Karpas-422 (cell line): ENCODE results near the gene TAC3. TPM values are rescaled to one million over a fixed set of nuclear protein-coding genes. Genes with fewer than 3 reads are reported as not detected.
"Not testable (repeated sequence)": the region's sequence is repeated elsewhere in the genome, so short reads cannot be mapped to it uniquely, and the experiment has no call there.

Experiments
- DNase-seq: peaks from one replicate; pipeline ENCODE4 v3.0.0-alpha.2; 2015
- H2AFZ ChIP-seq: fragments of 200-600 bp; sonication (generic); 2 replicates; pipeline ENCODE4 v1.6.1; 2014; ENCODE audit warnings: antibody characterized with exemption, low read length, mixed read lengths
- H3K27ac ChIP-seq: fragments of 200-600 bp; sonication (generic); 2 replicates; pipeline ENCODE4 v1.5.1; 2014; ENCODE audit warnings: mild to moderate bottlenecking, low read length, moderate library complexity
- H3K27me3 ChIP-seq: fragments of 200-600 bp; sonication (generic); 2 replicates; pipeline ENCODE4 v1.6.1; 2014; ENCODE audit warnings: low read length, mixed read lengths
- H3K36me3 ChIP-seq: fragments of 200-600 bp; sonication (generic); 2 replicates; pipeline ENCODE4 v1.6.1; 2014; ENCODE audit warnings: low read length, mixed read lengths; ENCODE audit not compliant: insufficient read depth
- H3K4me1 ChIP-seq: fragments of 200-600 bp; sonication (generic); 2 replicates; pipeline ENCODE4 v1.6.1; 2014; ENCODE audit warnings: mild to moderate bottlenecking, low read length, mixed read lengths
- H3K4me2 ChIP-seq: fragments of 200-600 bp; sonication (generic); 2 replicates; pipeline ENCODE4 v1.6.1; 2014; ENCODE audit warnings: low read length, low read depth, mild to moderate bottlenecking; ENCODE audit not compliant: poor library complexity, severe bottlenecking
- H3K4me3 ChIP-seq: fragments of 200-600 bp; sonication (generic); 2 replicates; pipeline ENCODE4 v1.5.1; 2014; ENCODE audit warnings: mild to moderate bottlenecking, antibody characterized with exemption, low read length, mixed read lengths
- H3K79me2 ChIP-seq: fragments of 200-600 bp; sonication (generic); 2 replicates; pipeline ENCODE4 v1.6.1; 2014; ENCODE audit warnings: mild to moderate bottlenecking, low read length, mixed read lengths
- H3K9ac ChIP-seq: fragments of 200-600 bp; sonication (generic); 2 replicates; pipeline ENCODE4 v1.6.0; 2014; ENCODE audit warnings: low read length
- H3K9me2 ChIP-seq: fragments of 200-600 bp; sonication (generic), shearing (Covaris generic); replicated peaks from 2 replicates; pipeline ENCODE4 v1.6.0; 2014; ENCODE audit warnings: mild to moderate bottlenecking, low read length, moderate library complexity; ENCODE audit not compliant: insufficient read depth
- H3K9me3 ChIP-seq: fragments of 300-700, 200-600 bp; sonication (generic); 2 replicates; pipeline ENCODE4 v1.6.1; 2014; ENCODE audit warnings: low read length, mixed read lengths
- H4K20me1 ChIP-seq: fragments of 200-600 bp; sonication (generic); 2 replicates; pipeline ENCODE4 v1.6.1; 2014; ENCODE audit warnings: mild to moderate bottlenecking, antibody characterized with exemption, low read length, low read depth; ENCODE audit not compliant: insufficient read depth
- total RNA-seq: library from RNA; depleted of rRNA; stranded (reverse); fragments of >200 nt; shearing (Covaris generic); gene quantifications from 2 replicates; pipeline ENCODE4 v1.2.3, GENCODE V29; 2014; ENCODE audit warnings: low replicate concordance

TAC3 gene
- total RNA-seq, 1 experiment from 2014 or later: not detected

DNA sequence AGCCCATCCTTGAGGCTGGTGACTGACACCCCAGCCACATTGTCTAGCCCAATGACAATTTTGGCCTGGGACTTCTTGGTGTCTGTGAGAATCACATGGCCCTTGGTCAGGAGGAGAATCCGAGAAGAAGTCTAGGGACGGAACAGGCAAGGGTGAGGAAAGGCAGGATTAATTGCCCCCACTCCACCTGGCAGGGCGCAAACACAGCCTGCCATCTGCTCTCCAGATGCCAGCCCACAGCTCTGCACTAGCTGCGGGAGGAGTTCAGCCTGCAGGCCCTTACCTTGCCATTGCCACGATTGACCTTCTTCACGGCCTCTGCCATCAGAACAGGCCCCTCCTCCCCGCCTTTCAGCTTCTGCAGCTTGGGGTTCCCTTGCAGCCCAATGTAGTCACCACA lies 13.1 kb upstream of the TAC3 start:
- H3K4me1 ChIP-seq: peaks cover 8% of the 10 kb centered on the region
- H3K36me3 ChIP-seq: no peaks in the 10 kb centered on the region
- no peak overlapping the region for H3K27ac ChIP-seq
- DNase-seq: no peak
- H4K20me1 ChIP-seq: no peaks in the 10 kb centered on the region
- no peaks in the 10 kb centered on the region for H3K27me3 ChIP-seq
- H3K9me2 ChIP-seq: no peaks in the 10 kb centered on the region
- no peak overlapping the region for H3K4me2 ChIP-seq
- H3K4me3 ChIP-seq: no peak overlapping the region
- no peaks in the 10 kb centered on the region for H3K9me3 ChIP-seq
- H2AFZ ChIP-seq: no peak overlapping the region
- H3K79me2 ChIP-seq: no peaks in the 10 kb centered on the region
- no peak overlapping the region for H3K9ac ChIP-seq

DNA sequence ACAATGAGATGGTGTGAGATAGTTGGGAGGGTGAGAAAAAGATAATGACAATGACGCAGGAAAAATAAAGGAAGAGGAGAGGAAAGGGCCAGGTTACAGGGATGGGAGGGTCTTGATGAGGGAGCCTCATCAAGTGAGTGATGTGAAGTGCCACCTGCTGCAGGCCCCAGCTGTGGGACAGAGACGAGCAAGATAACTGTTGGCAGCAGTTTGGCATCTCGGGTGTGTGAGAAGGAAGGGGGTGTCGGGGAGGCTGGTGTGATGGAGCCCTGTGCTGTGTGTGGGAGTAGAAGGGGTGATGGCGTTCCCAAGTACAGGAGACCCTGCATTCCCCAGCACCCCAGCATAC lies 11.4 kb upstream of the TAC3 start:
- H2AFZ ChIP-seq: no peak overlapping the region
- no peaks in the 10 kb centered on the region for H3K27me3 ChIP-seq
- no peaks in the 10 kb centered on the region for H3K36me3 ChIP-seq
- H3K27ac ChIP-seq: no peak overlapping the region
- H3K79me2 ChIP-seq: no peaks in the 10 kb centered on the region
- no peak overlapping the region for H3K4me3 ChIP-seq
- H3K9me3 ChIP-seq: no peaks in the 10 kb centered on the region
- no peak overlapping the region for H3K4me2 ChIP-seq
- no peak for DNase-seq
- H4K20me1 ChIP-seq: no peaks in the 10 kb centered on the region
- no peak overlapping the region for H3K9ac ChIP-seq
- H3K4me1 ChIP-seq: peaks cover 8% of the 10 kb centered on the region
- H3K9me2 ChIP-seq: no peaks in the 10 kb centered on the region

DNA sequence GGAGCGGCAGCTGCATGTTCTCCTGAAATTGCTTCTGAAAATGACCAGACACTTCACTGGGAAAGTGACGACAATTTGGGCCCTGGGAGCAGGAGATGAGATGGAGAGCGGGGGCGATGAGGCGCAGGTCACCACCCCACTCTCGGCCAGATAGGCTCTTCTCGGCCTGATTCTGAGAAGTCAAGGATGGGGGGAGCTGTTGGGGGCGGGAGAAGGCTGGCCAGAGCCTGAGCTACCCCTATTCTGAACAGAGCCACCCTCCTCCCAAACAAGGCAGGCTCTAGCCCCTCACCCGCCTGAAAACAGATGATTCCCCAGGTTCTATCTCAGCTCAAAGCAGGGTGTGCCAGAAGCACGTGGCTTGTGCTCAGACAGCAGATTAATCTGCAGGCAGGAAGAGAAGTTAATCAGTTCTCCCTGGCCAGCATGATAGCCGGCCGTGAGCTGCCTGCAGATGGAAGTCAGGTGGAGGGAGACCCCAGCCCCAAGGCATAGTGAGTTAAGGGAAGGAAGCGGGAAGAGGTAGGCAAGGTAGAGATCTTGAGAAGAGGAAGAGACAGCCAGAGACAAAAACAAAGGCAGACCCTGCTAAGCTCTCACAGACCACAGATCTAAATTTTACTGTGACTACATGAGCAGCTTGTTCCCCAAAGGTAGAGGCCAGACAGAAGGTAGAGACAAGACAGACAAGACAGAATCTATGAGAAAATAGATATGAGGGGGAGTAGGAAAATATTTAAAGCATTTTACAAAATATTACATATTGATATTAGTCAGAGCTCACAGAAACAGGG lies 10.9 kb upstream of the TAC3 start:
- Histone ChIP-seq H4K20me1 (no peaks in the 10 kb centered on the region), H3K9ac (no peak overlapping the region), H3K4me3 (no peak overlapping the region), H3K36me3 (no peaks in the 10 kb centered on the region), H3K27ac (no peak overlapping the region), H3K9me3 (no peaks in the 10 kb centered on the region), H3K4me2 (no peak overlapping the region), H3K9me2 (no peaks in the 10 kb centered on the region), H2AFZ (no peak overlapping the region; the same call in 1 of the 2 replicates), H3K79me2 (no peaks in the 10 kb centered on the region), H3K27me3 (no peaks in the 10 kb centered on the region), H3K4me1 (peaks cover 8% of the 10 kb centered on the region)
- no peak for DNase-seq

DNA sequence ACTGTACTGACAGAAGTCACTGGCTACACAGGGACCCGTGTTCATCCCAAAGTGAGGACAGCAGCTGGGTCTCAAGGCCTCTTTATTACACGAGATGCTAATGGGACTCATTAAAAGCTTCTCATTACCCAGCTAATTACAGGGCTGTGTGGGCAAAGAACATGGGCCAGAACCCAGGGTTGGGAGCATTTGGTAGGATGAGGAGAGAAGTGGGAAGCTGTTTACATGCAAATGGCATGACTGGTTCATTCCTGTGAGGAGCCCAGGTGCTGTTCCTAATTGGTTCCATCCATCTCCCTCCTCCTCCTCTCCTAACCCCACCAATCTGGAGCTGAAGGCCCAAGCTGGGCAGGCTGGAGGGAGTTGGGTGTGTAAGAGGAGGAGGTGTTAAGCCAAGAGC lies 8.9 kb upstream of the TAC3 start:
- no peaks in the 10 kb centered on the region for H3K27me3 ChIP-seq
- H2AFZ ChIP-seq: no peak overlapping the region
- H3K4me2 ChIP-seq: no peak overlapping the region
- H4K20me1 ChIP-seq: no peaks in the 10 kb centered on the region
- no peak overlapping the region for H3K27ac ChIP-seq
- H3K4me3 ChIP-seq: no peak overlapping the region
- no peaks in the 10 kb centered on the region for H3K36me3 ChIP-seq
- H3K9me3 ChIP-seq: no peaks in the 10 kb centered on the region
- H3K9me2 ChIP-seq: no peaks in the 10 kb centered on the region
- no peaks in the 10 kb centered on the region for H3K79me2 ChIP-seq
- no peaks in the 10 kb centered on the region for H3K4me1 ChIP-seq
- H3K9ac ChIP-seq: no peak overlapping the region
- no peak for DNase-seq

DNA sequence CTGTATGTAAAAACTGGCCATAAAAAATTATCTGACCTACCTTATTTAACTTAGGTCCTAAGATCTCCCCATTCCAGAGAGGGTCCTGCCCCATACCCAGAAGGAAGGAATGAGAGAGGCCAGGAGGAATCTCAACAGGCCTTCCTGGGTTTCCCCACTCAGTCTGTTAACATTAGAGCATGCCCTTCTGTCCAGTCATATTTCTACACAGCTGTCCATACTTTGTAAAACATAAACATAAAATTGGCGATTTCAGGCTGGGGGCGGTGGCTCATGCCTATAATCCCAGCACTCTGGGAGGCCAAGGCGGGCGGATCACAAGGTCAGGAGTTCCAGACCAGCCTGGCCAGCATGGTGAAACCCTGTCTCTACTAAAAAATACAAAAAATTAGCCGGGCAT lies 6.0 kb upstream of the TAC3 start:
- not testable (repeated sequence) for DNase-seq, H3K9ac ChIP-seq, H2AFZ ChIP-seq, H3K36me3 ChIP-seq, H3K9me3 ChIP-seq, H3K9me2 ChIP-seq, H3K4me2 ChIP-seq, H4K20me1 ChIP-seq, H3K27me3 ChIP-seq, H3K79me2 ChIP-seq, H3K4me3 ChIP-seq, H3K4me1 ChIP-seq, H3K27ac ChIP-seq

DNA sequence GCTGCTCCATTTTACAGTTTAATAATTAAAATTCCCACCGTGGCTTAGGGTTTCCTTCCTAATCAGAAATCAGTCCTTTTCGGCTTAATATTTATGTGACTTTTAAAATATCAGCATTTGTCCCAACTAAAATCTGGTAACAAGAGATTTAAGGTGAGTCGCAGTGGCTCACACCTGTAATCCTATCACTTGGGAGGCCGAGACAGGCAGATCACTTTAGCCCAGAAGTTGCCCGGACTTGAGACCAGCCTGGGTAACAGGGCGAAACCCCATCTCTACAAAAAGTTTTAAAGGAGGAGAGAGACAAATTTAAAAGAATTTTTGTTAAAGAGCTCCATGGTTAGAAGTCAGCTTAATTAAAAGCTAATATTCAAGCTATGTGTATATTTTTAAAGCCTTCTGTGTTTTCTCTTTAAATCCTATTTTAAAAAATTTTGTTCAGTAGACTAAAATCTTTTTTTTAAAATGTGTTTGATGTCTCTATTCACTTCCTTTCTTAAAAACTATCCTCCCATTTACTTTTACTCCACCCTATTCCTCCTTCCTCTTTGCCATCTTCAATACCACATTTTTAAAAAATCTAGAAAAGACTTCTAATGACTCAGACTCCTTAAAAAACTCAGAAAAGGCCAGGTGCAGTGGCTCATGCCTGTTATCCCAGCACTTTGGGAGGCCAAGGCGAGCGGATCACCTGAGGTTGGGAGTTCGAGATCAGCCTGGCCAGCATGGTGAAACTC lies 3.8 kb upstream of the TAC3 start:
- no peak overlapping the region for H3K27ac ChIP-seq
- no peak overlapping the region for H3K4me2 ChIP-seq
- H3K4me3 ChIP-seq: no peak overlapping the region
- H3K9me2 ChIP-seq: no peaks in the 10 kb centered on the region
- H2AFZ ChIP-seq: no peak overlapping the region
- H3K4me1 ChIP-seq: no peaks in the 10 kb centered on the region
- no peak overlapping the region for H3K9ac ChIP-seq
- H3K36me3 ChIP-seq: no peaks in the 10 kb centered on the region
- H4K20me1 ChIP-seq: no peaks in the 10 kb centered on the region
- no peaks in the 10 kb centered on the region for H3K79me2 ChIP-seq
- no peaks in the 10 kb centered on the region for H3K27me3 ChIP-seq
- no peak for DNase-seq
- H3K9me3 ChIP-seq: no peaks in the 10 kb centered on the region

DNA sequence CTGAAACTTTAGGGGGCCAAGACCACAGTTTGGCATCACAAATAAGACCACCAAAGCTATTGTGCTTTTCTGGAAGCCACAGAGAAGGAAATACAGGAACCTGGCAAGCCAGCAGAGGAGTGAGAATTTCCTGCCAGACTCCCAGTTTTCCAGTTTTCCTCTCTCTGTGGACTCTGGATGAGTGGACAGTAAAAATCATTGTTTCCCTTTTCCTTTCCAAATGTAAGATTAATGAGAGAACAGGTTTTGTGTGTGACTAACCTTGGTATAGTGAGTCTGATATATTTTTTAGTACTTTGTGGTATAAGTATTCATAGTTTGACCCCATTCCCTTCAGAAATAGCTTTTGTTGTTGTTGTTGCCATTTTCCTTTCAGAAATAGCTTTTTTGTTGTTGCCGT lies 2.6 kb upstream of the TAC3 start:
- no peak overlapping the region for H2AFZ ChIP-seq
- H4K20me1 ChIP-seq: no peaks in the 10 kb centered on the region
- no peaks in the 10 kb centered on the region for H3K27me3 ChIP-seq
- H3K27ac ChIP-seq: no peak overlapping the region
- H3K9me3 ChIP-seq: no peaks in the 10 kb centered on the region
- H3K9ac ChIP-seq: no peak overlapping the region
- H3K4me2 ChIP-seq: no peak overlapping the region
- H3K4me1 ChIP-seq: no peaks in the 10 kb centered on the region
- H3K79me2 ChIP-seq: no peaks in the 10 kb centered on the region
- H3K36me3 ChIP-seq: no peaks in the 10 kb centered on the region
- no peaks in the 10 kb centered on the region for H3K9me2 ChIP-seq
- DNase-seq: no peak
- H3K4me3 ChIP-seq: no peak overlapping the region

DNA sequence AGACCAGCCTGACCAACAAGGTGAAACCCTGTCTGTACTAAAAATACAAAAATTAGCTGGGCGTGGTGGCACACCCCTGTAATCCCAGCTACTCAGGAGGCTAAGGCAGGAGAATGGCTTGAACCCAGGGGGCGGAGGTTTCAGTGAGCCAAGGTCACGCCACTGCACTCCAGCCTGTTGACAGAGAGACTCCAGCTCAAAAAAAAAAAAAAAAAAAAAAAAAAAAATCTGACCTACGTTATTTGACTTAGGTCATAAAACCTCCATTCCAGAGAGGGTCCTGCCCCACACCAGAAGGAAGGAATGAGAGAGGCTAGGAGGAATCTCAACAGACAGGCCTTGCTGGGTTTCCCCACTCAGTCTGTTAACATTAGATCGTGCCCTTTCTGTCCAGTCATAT lies 2.0 kb upstream of the TAC3 start:
- DNase-seq, H4K20me1 ChIP-seq, H3K79me2 ChIP-seq, H3K4me3 ChIP-seq, H2AFZ ChIP-seq, H3K4me1 ChIP-seq, H3K9ac ChIP-seq, H3K9me3 ChIP-seq, H3K27me3 ChIP-seq, H3K9me2 ChIP-seq, H3K4me2 ChIP-seq, H3K27ac ChIP-seq, H3K36me3 ChIP-seq: not testable (repeated sequence)
